HCT116 (cell line): ENCODE results near the gene MPEG1. TPM values are rescaled to one million over a fixed set of nuclear protein-coding genes. Genes with fewer than 3 reads are reported as not detected.

Source experiments
- ATAC-seq: fragments of 200-7000 bp; cut with Tn5 transposase; 2 replicates; pipeline ENCODE4 v1.9.1; 2020; ENCODE audit warnings: mild to moderate bottlenecking, moderate library complexity
- BruUV-seq: library from RNA; stranded (reverse); fragments of 400-500 nt; replicated peaks from 2 replicates; lab custom pipeline; 2021; lab: Mats Ljungman, UMichigan
- CTCF ChIA-PET: fragments of 300-600 bp; sonication (Branson Sonifier 250); formaldehyde crosslinking; loops from one replicate; lab custom pipeline; 2021; ENCODE audit warnings: antibody characterized with exemption; lab: Charles Lee
- POLR2A ChIA-PET: fragments of 300-600, 350-600 bp; sonication (Branson Sonifier 250); formaldehyde crosslinking; loops from one replicate; lab custom pipeline; 2021; ENCODE audit warnings: antibody characterized with exemption; lab: Charles Lee
- RAD21 ChIA-PET, 2 experiments: fragments of 300-600 bp; sonication (Branson Sonifier 250); formaldehyde crosslinking; loops; one replicate each; lab custom pipeline; 2023; ENCODE audit warnings: low total read pairs in 2 of 2; ENCODE audit not compliant: uncharacterized antibody in 2 of 2, unreplicated experiment in 2 of 2, low non-redundant PET in 1 of 2; lab: Charles Lee
- DNase-seq: peaks from one replicate; pipeline ENCODE4 v3.0.0-alpha.2; 2010; ENCODE audit warnings: low read depth, low spot score
- H2AFZ ChIP-seq: fragments of 200-600 bp; shearing (Covaris generic), sonication (generic); 2 replicates; pipeline ENCODE4 v1.6.1; 2017; ENCODE audit warnings: low read depth, mixed run types, mixed read lengths, antibody characterized with exemption, low read length; ENCODE audit not compliant: poor library complexity, severe bottlenecking
- H3K27ac ChIP-seq: 2 replicates; pipeline ENCODE4 v1.5.1; 2012; ENCODE audit warnings: low read depth, low read length
- H3K27me3 ChIP-seq: fragments of 200-600 bp; sonication (generic); 2 replicates; pipeline ENCODE4 v1.6.1; 2016; ENCODE audit warnings: mixed run types, low read length, mixed read lengths; ENCODE audit not compliant: insufficient read depth
- H3K36me3 ChIP-seq, 2 experiments: fragments of 200-500 bp in 1 of 2; fragments of 200-600 bp in 1 of 2; sonication (Bioruptor generic) in 1 of 2; sonication (generic) in 1 of 2; 2 replicates each; pipeline versions ENCODE4 v1.5.1 to v1.6.1; 2014 to 2016; ENCODE audit warnings: low read length in 2 of 2, inconsistent platforms in 1 of 2, mixed read lengths in 1 of 2, mixed run types in 1 of 2; ENCODE audit not compliant: insufficient read depth in 2 of 2, control insufficient read depth in 1 of 2
- H3K4me1 ChIP-seq, 2 experiments: fragments of 200-600 bp in 1 of 2; sonication (generic) in 1 of 2; 2 replicates each; pipeline versions ENCODE4 v1.5.1 to v1.6.1; 2012 to 2017; ENCODE audit warnings: low read length in 2 of 2, inconsistent platforms in 1 of 2, mild to moderate bottlenecking in 1 of 2, mixed read lengths in 1 of 2, mixed run types in 1 of 2, moderate library complexity in 1 of 2; ENCODE audit not compliant: insufficient read depth in 2 of 2, control insufficient read depth in 1 of 2
- H3K4me2 ChIP-seq: fragments of 200-600 bp; sonication (generic); 2 replicates; pipeline ENCODE4 v1.6.1; 2017; ENCODE audit warnings: mixed run types, low read length, mixed read lengths
- H3K4me3 ChIP-seq, 2 experiments: fragments of 200-600 bp in 1 of 2; sonication (generic) in 1 of 2; replicated peaks in 1 of 2; 2 replicates each; pipeline ENCODE4 v1.5.1; 2011 to 2016; ENCODE audit warnings: low read length in 2 of 2, control low read depth in 1 of 2, low read depth in 1 of 2, mild to moderate bottlenecking in 1 of 2, mixed read lengths in 1 of 2, mixed run types in 1 of 2
- H3K79me2 ChIP-seq: fragments of 200-600 bp; sonication (generic); 2 replicates; pipeline ENCODE4 v1.6.1; 2017; ENCODE audit warnings: mild to moderate bottlenecking, mixed run types, low read length, moderate library complexity, mixed read lengths; ENCODE audit not compliant: insufficient read depth
- H3K9ac ChIP-seq: fragments of 200-600 bp; sonication (generic); 2 replicates; pipeline ENCODE4 v1.6.1; 2016; ENCODE audit warnings: low read length, mixed read lengths
- H3K9me2 ChIP-seq: fragments of 200-600 bp; sonication (generic), shearing (Covaris generic); 2 replicates; pipeline ENCODE4 v1.6.1; 2017; ENCODE audit warnings: mixed run types, mild to moderate bottlenecking, moderate library complexity; ENCODE audit not compliant: insufficient read depth
- H3K9me3 ChIP-seq, 2 experiments: fragments of 200-500 bp in 1 of 2; fragments of 200-600 bp in 1 of 2; sonication (Bioruptor generic) in 1 of 2; sonication (generic) in 1 of 2; 2 replicates each; pipeline ENCODE4 v1.6.1; 2014 to 2017; ENCODE audit warnings: low read length in 2 of 2, mixed read lengths in 2 of 2, inconsistent platforms in 1 of 2, low read depth in 1 of 2, mild to moderate bottlenecking in 1 of 2, mixed run types in 1 of 2, moderate library complexity in 1 of 2; ENCODE audit not compliant: control insufficient read depth in 1 of 2, insufficient read depth in 1 of 2
- H4K20me1 ChIP-seq: fragments of 200-600 bp; sonication (generic), shearing (Covaris generic); 2 replicates; pipeline ENCODE4 v1.6.1; 2017; ENCODE audit warnings: mixed run types, mild to moderate bottlenecking, moderate library complexity; ENCODE audit not compliant: insufficient read depth
- CBX3 ChIP-seq: IDR thresholded peaks from 2 replicates; pipeline ENCODE4 v1.6.1; 2012; ENCODE audit warnings: low read depth
- EGR1 ChIP-seq: IDR thresholded peaks from 2 replicates; pipeline ENCODE4 v1.6.1; 2012; ENCODE audit warnings: low read depth
- ELF1 ChIP-seq: IDR thresholded peaks from 2 replicates; pipeline ENCODE4 v1.6.1; 2012; ENCODE audit warnings: low read depth, borderline replicate concordance
- EZH2 ChIP-seq: fragments of 200-600 bp; sonication (generic); IDR thresholded peaks from 2 replicates; pipeline ENCODE4 v1.6.1; 2017; ENCODE audit warnings: antibody characterized with exemption, mixed run types
- EZH2phosphoT487 ChIP-seq: fragments of 200-600 bp; IDR thresholded peaks from 2 replicates; pipeline ENCODE4 v1.6.1; 2018; ENCODE audit warnings: antibody characterized with exemption, borderline replicate concordance
- FOSL1 ChIP-seq: IDR thresholded peaks from 2 replicates; pipeline ENCODE4 v1.6.1; 2012; ENCODE audit warnings: low read depth
- MAX ChIP-seq: IDR thresholded peaks from 2 replicates; pipeline ENCODE4 v1.6.1; 2012
- POLR2AphosphoS5 ChIP-seq: IDR thresholded peaks from 2 replicates; pipeline ENCODE4 v1.6.1; 2011; ENCODE audit warnings: mild to moderate bottlenecking, low read depth, low read length, moderate library complexity
- RAD21 ChIP-seq: IDR thresholded peaks from 2 replicates; pipeline ENCODE4 v1.6.1; 2012; ENCODE audit warnings: low read depth, mild to moderate bottlenecking
- SIN3A ChIP-seq: IDR thresholded peaks from 2 replicates; pipeline ENCODE4 v1.6.1; 2012; ENCODE audit warnings: low read depth
- SP1 ChIP-seq: IDR thresholded peaks from 2 replicates; pipeline ENCODE4 v1.6.1; 2012; ENCODE audit warnings: low read depth
- SRF ChIP-seq: IDR thresholded peaks from 2 replicates; pipeline ENCODE4 v1.6.1; 2012; ENCODE audit warnings: low read depth
- TCF7L2 ChIP-seq: IDR thresholded peaks from 2 replicates; pipeline ENCODE4 v1.7.0; 2011; ENCODE audit warnings: borderline replicate concordance, inconsistent platforms; ENCODE audit not compliant: insufficient read depth, insufficient read length; ENCODE audit errors: extremely low read depth
- ZBTB33 ChIP-seq: IDR thresholded peaks from 2 replicates; pipeline ENCODE4 v1.6.1; 2011; ENCODE audit warnings: mild to moderate bottlenecking, low read length, moderate library complexity; ENCODE audit not compliant: insufficient replicate concordance; ENCODE audit errors: extremely low read depth
- ZFX ChIP-seq: fragments of 450-650 bp; IDR thresholded peaks from 2 replicates; pipeline ENCODE4 v1.6.1; 2017
- ZNF274 ChIP-seq: fragments of 200-500 bp; sonication (Bioruptor generic); IDR thresholded peaks from 2 replicates; pipeline ENCODE4 v1.6.1; 2014; ENCODE audit warnings: mild to moderate bottlenecking, low read depth, low read length, inconsistent platforms
- intact Hi-C: fragments of 100-400 bp; cut with micrococcal nuclease; formaldehyde crosslinking; loops from 2 replicates; pipeline ENCODE4 v1.10.0; 2022
- total RNA-seq: library from RNA; stranded (reverse); gene quantifications from one replicate; pipeline ENCODE4 v1.2.1, GENCODE V29; 2021; ENCODE audit not compliant: unreplicated experiment

Gene MPEG1
- total RNA-seq, 1 experiment from 2014 or later = 0.07 TPM

GRCh38 chr11:59262177-59262818 is 49.6 kb upstream of the MPEG1 start:
- no peak overlapping the region for H3K9ac ChIP-seq
- no peaks in the 10 kb centered on the region for H4K20me1 ChIP-seq
- H3K4me1 ChIP-seq = no peaks in the 10 kb centered on the region; a peak in 1 of 4 replicates
- DNase-seq (no peak), ATAC-seq (no peak)
- H3K9me3 ChIP-seq = no peaks in the 10 kb centered on the region
- no peaks in the 10 kb centered on the region for H3K79me2 ChIP-seq
- no peaks in the 10 kb centered on the region for H3K36me3 ChIP-seq
- ChIA-PET CTCF (interaction anchor here (0.6 to 3.1 kb wide), 2 partner anchors 19 to 418 kb away, joined by 3 to 7 read pairs; no protein-coding TSS in a partner anchor), RAD21 (no interaction called here), POLR2A (no interaction called here)
- H3K4me3 ChIP-seq = no peak overlapping the region
- no peaks in the 10 kb centered on the region for H3K27me3 ChIP-seq
- no peak overlapping the region for H3K4me2 ChIP-seq
- H3K9me2 ChIP-seq = no peaks in the 10 kb centered on the region
- no peak overlapping the region for H2AFZ ChIP-seq
- no peak for TF ChIP-seq SRF
- TF ChIP-seq SIN3A = no peak
- TF ChIP-seq ZBTB33 = no peak
- no TSS peak for BruUV-seq
- intact Hi-C loops = no loop called here
- no peak overlapping the region for H3K27ac ChIP-seq

GRCh38 chr11:59261150-59261549 is 48.4 kb upstream of the MPEG1 start:
- Histone ChIP-seq H3K4me1 (no peaks in the 10 kb centered on the region; a peak in 1 of 4 replicates), H3K4me3 (no peak overlapping the region), H3K27me3 (no peaks in the 10 kb centered on the region), H4K20me1 (no peaks in the 10 kb centered on the region), H2AFZ (no peak overlapping the region), H3K36me3 (no peaks in the 10 kb centered on the region), H3K9me3 (no peaks in the 10 kb centered on the region), H3K9ac (no peak overlapping the region), H3K4me2 (no peak overlapping the region), H3K27ac (no peak overlapping the region), H3K9me2 (no peaks in the 10 kb centered on the region), H3K79me2 (no peaks in the 10 kb centered on the region)
- POLR2A ChIA-PET = no interaction called here
- no TSS peak for BruUV-seq
- intact Hi-C loops = no loop called here
- ATAC-seq = no peak
- no peak for DNase-seq
- TF ChIP-seq RAD21 (no peak), TCF7L2 (no peak), ZNF274 (no peak), EZH2phosphoT487 (no peak), SP1 (no peak), MAX (no peak), CBX3 (no peak), FOSL1 (no peak), ELF1 (no peak), ZBTB33 (no peak), ZFX (no peak), EZH2 (no peak), EGR1 (no peak), POLR2AphosphoS5 (no peak)
- RAD21 ChIA-PET = no interaction called here
- CTCF ChIA-PET = no interaction called here
